ENCODE measurements around the gene CFAP221. TPM values are rescaled to one million over a fixed set of nuclear protein-coding genes. Genes with fewer than 3 reads are reported as not detected.

The CFAP221 gene
- total RNA-seq (2021) = not detected in 2 replicates
- Bru-seq, nascent RNA = not detected
- percentile 2 among the genes with signal in this experiment for BruChase-seq, experiment 1, labeled RNA remaining after a 2-hour chase
- BruChase-seq, experiment 2, labeled RNA remaining after a 6-hour chase = not detected
- long read RNA-seq = 0 reads

DNA sequence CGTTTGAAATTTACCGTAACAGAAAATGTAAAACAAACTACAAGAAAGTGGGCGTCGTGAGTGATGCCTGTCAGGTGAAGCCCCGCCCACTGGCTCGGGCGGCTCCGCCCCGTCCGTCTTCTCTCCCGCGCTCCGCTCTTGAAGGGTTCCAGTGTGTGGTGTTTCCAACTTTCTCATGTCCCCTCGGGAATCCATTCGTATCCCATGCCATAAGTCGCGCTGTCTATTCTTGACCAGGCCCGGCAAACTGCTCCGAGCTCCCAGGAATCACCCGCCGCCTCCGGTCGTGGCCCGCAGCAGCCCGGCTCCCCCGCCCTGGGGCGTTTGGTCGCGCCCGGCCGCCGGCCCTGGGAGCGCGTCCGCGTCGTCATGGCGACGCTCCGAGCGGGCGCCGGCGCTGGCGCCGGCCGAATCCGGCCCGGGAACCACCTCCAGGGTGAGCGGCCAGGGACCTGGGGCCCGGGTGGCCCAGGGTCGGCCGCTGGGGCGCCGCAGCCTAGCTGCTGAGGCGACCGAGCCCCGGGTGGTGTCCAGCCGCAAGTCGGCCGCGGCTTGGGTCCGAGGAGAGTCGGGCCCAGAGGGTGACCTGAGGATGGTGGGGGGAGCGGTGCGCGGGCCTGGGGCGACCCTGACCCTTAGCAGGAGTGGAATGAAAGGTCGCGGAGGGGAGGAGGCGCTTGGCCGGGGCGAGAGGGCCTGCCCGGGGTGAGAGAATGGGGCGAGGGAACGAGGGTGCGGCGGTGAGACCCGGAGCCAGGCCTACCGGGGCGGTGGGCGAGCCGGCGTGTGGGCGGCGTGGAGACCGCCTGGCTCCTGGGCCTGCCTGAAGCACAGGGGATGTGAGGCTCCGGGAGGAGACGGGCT, at the start of gene CFAP221:
Gene CFAP221 (plus strand): TSS at position 375 of the 864 bp plus-strand sequence. CDS start 1,683 bp downstream, outside the sequence.
- H3K9me2 ChIP-seq (ENCODE audit: insufficient read depth) = no peaks in the 10 kb centered on the region
- peak within 1 kb of the TSS; percentile 70 for H3K4me2 ChIP-seq
- no peaks in the 10 kb centered on the region for H3K79me2 ChIP-seq (ENCODE audit: low read depth)
- H3K9me3 ChIP-seq (ENCODE audit: insufficient read depth, low read depth) = no peaks in the 10 kb centered on the region
- intact Hi-C loops (cut with micrococcal nuclease; ENCODE audit: unreplicated experiment) = no loop called here
- no peaks in the 10 kb centered on the region for H3K36me3 ChIP-seq (ENCODE audit: low read depth)
- ChIA-PET POLR2A (ENCODE audit: unreplicated experiment) (no interaction called here), CTCF (no interaction called here)
- H3K27ac ChIP-seq = no peak within 1 kb of the TSS
- H3F3A ChIP-seq (ENCODE audit: insufficient read depth, low read depth) = no peaks in the 10 kb centered on the region
- BruUV-seq (replicated peaks) = no TSS peak
- no peaks in the 10 kb centered on the region for H3K4me1 ChIP-seq (replicated peaks; ENCODE audit: insufficient read depth)
- peak within 1 kb of the TSS; percentile 76; the same call in 1 of the 2 replicates for H2AFZ ChIP-seq
- TF ChIP-seq, protein P1, sequence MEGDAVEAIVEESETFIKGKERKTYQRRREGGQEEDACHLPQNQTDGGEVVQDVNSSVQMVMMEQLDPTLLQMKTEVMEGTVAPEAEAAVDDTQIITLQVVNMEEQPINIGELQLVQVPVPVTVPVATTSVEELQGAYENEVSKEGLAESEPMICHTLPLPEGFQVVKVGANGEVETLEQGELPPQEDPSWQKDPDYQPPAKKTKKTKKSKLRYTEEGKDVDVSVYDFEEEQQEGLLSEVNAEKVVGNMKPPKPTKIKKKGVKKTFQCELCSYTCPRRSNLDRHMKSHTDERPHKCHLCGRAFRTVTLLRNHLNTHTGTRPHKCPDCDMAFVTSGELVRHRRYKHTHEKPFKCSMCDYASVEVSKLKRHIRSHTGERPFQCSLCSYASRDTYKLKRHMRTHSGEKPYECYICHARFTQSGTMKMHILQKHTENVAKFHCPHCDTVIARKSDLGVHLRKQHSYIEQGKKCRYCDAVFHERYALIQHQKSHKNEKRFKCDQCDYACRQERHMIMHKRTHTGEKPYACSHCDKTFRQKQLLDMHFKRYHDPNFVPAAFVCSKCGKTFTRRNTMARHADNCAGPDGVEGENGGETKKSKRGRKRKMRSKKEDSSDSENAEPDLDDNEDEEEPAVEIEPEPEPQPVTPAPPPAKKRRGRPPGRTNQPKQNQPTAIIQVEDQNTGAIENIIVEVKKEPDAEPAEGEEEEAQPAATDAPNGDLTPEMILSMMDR (conservative IDR thresholded peaks at IDR 0.05) = no peak
- no peak for TF ChIP-seq EZH2 (IDR thresholded peaks at IDR 0.05; ENCODE audit: low read depth)
- H3K27me3 ChIP-seq (ENCODE audit: insufficient read depth, low read depth) = peaks cover 68% of the 10 kb centered on the region
- peak within 1 kb of the TSS; percentile 48 for H3K4me3 ChIP-seq
- peak in 1 of 2 experiments; percentile 47 for DNase-seq
- no peaks in the 10 kb centered on the region for H4K20me1 ChIP-seq (ENCODE audit: insufficient read depth)

DNA sequence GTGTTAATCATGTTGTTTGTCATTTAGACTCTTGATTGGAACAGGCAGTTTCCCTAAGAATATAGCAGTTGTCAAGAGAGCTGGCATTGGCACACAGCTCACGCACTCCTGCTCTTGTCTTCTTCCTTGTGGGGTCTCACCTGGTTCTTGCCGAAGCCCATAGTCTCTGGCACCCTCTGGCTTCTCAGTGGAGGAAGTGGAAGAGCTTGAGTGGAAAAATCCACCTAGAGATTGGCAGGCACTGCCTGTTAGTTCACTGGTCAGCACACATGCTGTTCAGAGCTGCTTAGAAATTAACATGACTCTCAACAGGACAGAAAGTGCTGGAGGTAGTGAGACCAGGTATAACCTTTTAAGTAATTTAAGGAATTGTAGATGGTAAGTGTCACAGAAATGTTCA, 48.3 kb upstream of the CFAP221 start:
- Histone ChIP-seq H3K27me3 (ENCODE audit: insufficient read depth, low read depth) (no peaks in the 10 kb centered on the region), H3K9me3 (ENCODE audit: insufficient read depth, low read depth) (peaks cover 15% of the 10 kb centered on the region; the same call in 1 of the 2 replicates), H3K79me2 (ENCODE audit: low read depth) (no peaks in the 10 kb centered on the region), H3K27ac (no peak overlapping the region), H2AFZ (no peak overlapping the region), H3K4me1 (replicated peaks; ENCODE audit: insufficient read depth) (peaks cover 23% of the 10 kb centered on the region), H3K4me2 (no peak overlapping the region), H3K9me2 (ENCODE audit: insufficient read depth) (no peaks in the 10 kb centered on the region; the same call in 1 of the 2 replicates), H4K20me1 (ENCODE audit: insufficient read depth) (no peaks in the 10 kb centered on the region), H3F3A (ENCODE audit: insufficient read depth, low read depth) (peaks cover 14% of the 10 kb centered on the region), H3K4me3 (no peak overlapping the region), H3K36me3 (ENCODE audit: low read depth) (no peaks in the 10 kb centered on the region)
- POLR2A ChIA-PET (ENCODE audit: unreplicated experiment) = interaction anchor here (0.6 kb wide), 1 partner anchor 211 kb away, joined by 9 read pairs; no protein-coding TSS in a partner anchor
- no peak for DNase-seq
- CTCF ChIA-PET = interaction anchor here (0.6 kb wide), 1 partner anchor 1721 kb away, joined by 3 read pairs; no protein-coding TSS in a partner anchor
- TF ChIP-seq EZH2 (IDR thresholded peaks at IDR 0.05; ENCODE audit: low read depth) = no peak
- TF ChIP-seq, protein P1 (conservative IDR thresholded peaks at IDR 0.05) = no peak
- intact Hi-C loops (cut with micrococcal nuclease; ENCODE audit: unreplicated experiment) = loop anchor here (10.0 kb wide), 1 partner anchor 179 kb away; the partner anchor contains the start of gene TMEM177
- no TSS peak for BruUV-seq (replicated peaks)

DNA sequence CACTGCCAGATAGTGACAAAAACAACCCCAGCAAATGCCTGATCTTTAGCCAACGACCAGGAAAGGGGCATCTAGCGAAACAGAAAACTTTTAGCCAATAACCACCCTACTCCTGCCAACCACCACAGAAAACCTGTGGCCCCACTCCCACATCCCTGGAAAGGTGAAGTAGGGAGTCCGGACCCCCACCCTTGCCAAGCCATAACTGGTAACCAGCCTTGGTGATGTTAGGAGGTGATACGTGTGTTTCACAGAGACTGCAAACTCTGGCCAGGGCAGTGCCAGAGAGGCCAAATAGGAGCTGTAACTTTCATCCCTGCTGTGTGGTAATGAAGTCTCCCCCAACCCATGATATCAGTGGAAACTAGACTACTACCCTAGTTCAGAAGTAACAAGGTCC, 47.6 kb upstream of the CFAP221 start:
- peaks cover 7% of the 10 kb centered on the region for H3F3A ChIP-seq (ENCODE audit: insufficient read depth, low read depth)
- H3K79me2 ChIP-seq (ENCODE audit: low read depth) = no peaks in the 10 kb centered on the region
- POLR2A ChIA-PET (ENCODE audit: unreplicated experiment) = no interaction called here
- H2AFZ ChIP-seq = no peak overlapping the region
- H3K27me3 ChIP-seq (ENCODE audit: insufficient read depth, low read depth) = no peaks in the 10 kb centered on the region
- CTCF ChIA-PET = interaction anchor here (0.6 kb wide), 1 partner anchor 93 kb away, joined by 6 read pairs; no protein-coding TSS in a partner anchor
- no peak overlapping the region for H3K27ac ChIP-seq
- DNase-seq = no peak
- H3K4me2 ChIP-seq = no peak overlapping the region
- H3K4me3 ChIP-seq = no peak overlapping the region
- peaks cover 15% of the 10 kb centered on the region; the same call in 1 of the 2 replicates for H3K9me3 ChIP-seq (ENCODE audit: insufficient read depth, low read depth)
- H3K36me3 ChIP-seq (ENCODE audit: low read depth) = no peaks in the 10 kb centered on the region
- H3K9me2 ChIP-seq (ENCODE audit: insufficient read depth) = no peaks in the 10 kb centered on the region; the same call in 1 of the 2 replicates
- H4K20me1 ChIP-seq (ENCODE audit: insufficient read depth) = no peaks in the 10 kb centered on the region
- no TSS peak for BruUV-seq (replicated peaks)
- TF ChIP-seq, protein P1 (conservative IDR thresholded peaks at IDR 0.05) = no peak
- no peak for TF ChIP-seq EZH2 (IDR thresholded peaks at IDR 0.05; ENCODE audit: low read depth)
- peaks cover 15% of the 10 kb centered on the region for H3K4me1 ChIP-seq (replicated peaks; ENCODE audit: insufficient read depth)
- intact Hi-C loops (cut with micrococcal nuclease; ENCODE audit: unreplicated experiment) = loop anchor here (10.0 kb wide), 1 partner anchor 178 kb away; the partner anchor contains the start of gene TMEM177

All from PC-9 (cell line).